DMS 273 (cell line): ENCODE measurements around the gene APBB3.

Experiments used
- DNase-seq: peaks from one replicate; lab custom pipeline; 2025; ENCODE audit not compliant: unreplicated experiment; lab: John Stamatoyannopoulos, UW

APBB3 gene

DNA sequence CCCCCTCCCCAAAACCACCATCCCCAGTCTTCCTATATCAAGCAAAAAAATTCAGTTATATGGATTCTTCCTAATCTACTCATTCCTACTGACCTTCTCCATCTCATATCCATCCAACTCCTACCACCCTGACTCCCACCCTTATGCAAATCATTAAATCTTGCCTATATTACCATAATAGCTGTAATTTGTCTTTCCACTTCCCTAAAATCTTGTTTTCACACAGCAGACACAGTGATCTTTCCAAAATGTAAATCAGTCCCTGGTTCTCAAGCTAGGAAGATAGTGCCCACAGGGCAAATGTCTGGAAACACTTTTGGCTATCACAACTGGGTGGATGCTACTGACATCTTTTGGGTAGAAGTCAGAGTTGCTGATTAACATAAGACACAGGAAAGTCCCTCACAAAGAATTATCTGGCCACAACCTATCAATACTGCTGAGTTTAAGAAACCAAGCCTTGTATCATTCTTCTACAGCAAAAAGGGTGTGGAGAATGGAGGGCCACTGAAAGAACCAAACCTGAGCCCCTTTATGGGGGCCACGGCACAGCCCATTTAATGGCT, 8.6 kb downstream of the APBB3 start:
- no peak for DNase-seq

DNA sequence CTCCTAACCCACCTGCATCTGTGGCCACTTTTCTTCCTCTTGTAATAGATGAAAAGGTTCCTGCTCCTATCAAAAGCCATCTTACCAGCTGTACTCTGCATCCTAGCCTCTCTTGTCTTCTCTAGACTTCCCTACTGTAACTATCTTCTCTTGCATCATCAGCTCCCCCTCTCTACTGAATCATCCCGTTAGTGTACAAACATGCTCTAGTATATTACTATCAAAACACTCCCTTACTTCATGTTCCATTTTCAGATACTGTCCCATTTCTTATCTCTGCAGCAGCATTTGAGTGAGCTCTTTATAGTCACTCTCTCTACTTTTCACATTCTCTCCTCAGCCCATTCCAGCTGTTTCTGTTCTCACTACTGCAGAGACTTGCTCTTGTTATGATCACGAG, 9.9 kb downstream of the APBB3 start:
- DNase-seq: no peak

- DNase-seq: no peak
Measured at GRCh38 chr5:140553657-140554056, 10.7 kb downstream of the APBB3 start.

GRCh38 chr5:140551872-140552271, 12.5 kb downstream of the APBB3 start:
- no peak for DNase-seq

DNA sequence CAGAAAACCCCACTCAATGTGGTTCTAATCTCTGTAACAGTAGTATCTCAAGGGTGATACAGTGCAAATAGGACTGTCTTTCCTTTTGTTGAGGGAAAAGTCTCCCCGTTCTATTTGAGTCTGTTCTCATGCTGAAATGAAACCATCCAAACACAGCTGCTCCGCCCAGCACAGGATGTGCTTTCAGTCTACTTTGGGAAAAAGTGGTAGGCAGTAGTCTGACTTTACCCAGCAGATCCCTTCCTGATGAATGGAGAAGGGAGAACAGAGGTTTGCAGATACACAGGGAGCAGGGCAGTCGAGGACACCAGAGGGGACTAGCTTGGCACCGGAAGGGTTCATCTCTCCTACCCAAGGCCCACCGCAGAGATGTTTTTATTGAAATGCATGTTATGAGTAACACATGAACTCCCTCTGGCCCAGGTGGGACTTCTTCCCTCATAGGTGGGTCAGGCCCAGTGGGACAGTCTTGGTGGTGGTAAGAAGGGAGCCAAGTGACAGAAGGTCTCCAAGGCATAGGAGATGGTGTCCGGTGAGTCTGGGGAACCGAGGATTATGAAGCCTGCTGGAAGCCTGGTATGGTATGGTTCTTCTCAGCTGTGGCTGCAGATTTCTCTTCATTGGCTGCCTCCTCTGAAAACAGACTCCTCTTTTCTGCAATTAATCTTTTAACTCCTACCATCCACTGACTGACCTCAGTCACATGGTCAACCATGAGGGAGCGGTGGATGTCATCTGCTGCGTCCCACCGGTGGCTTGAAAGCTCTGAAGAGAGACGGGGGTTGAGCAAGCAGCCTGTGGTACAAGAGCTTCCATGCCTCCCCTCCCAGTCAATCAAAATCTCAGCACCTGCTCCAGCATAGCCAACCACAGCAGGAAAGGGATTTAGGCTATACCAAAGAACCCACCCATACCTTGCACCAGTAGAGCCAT, 14.0 kb downstream of the APBB3 start:
- no peak for DNase-seq

- DNase-seq: peak; percentile 51
Measured at GRCh38 chr5:140549237-140550144, 14.9 kb downstream of the APBB3 start.

DNA sequence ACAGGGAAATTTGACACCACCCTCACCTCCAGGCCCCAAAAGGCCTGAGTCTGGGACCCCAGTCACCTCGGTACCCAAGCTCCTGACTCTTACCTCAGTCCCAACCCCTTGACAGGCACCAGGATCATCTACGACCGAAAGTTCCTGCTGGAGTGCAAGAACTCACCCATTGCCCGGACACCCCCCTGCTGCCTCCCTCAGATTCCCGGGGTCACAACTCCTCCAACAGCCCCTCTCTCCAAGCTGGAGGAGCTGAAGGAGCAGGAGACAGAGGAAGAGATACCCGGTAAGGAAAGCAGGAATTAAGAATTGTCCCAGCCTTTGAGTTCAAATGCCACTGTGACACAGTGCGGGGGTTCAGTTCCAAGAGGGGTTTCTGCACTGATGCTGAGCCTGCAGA, 15.6 kb downstream of the APBB3 start:
- no peak for DNase-seq

DNA sequence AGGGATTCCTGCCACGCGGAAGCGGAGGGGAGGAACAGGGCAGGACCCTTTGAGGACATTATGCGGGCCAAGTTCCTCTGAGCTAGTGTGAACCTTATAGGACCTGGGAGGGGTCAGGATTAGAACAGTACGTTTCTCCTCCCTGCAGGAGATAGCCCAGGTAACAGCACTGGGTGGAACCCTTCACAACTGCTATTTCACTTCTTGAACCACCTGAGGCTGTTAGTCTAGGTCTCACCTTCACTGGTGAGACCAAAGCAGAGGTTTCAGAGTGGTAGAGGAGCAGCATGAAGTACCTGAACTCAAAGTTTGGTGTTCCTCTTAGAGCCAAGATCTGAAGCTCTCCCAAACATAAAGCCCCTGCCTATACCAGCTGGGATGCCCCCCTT, 16.1 kb downstream of the APBB3 start:
- no peak for DNase-seq

DNA sequence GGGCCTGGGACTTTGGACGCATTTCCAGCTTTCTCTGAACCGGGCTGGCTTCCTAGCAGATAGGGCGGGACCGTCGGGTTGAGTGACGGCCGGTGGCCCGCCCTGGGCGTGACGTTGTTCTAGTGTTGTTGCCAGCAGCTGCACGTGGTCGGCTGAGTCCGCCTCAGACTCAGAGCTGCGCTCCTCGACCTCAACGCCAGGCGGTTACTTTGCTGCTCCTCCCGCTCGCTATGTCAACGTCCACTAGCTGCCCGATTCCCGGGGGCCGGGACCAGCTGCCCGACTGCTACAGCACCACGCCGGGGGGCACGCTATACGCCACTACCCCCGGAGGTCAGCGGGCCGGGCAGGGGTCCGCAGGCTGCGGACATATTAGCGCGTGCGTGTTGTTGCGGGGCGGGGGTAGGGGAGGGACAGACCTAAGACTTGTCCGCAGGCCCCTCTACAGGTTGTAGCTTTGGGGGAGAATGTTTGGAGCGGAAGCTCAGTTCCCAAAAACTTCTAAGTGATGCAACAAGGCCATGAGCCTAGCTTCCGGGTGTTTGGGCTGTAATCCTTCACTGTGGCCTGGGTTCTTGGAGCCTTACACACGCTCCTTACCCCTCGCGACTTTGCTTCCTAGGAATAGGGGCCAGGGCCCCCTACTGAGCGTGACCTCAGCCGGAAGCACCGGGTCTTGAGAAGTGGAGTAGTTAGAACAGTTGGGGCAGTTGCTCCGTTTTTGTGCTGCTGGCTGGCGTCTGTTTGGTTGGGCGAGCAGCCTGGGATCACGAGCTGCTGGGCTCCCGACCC, 16.7 kb downstream of the APBB3 start, which contains the start of gene EIF4EBP3:
Gene EIF4EBP3 (plus strand): TSS at position 155 of the 792 bp plus-strand sequence. CDS start 76 bp downstream, at position 231.
- peak; percentile 98 for DNase-seq

DNA sequence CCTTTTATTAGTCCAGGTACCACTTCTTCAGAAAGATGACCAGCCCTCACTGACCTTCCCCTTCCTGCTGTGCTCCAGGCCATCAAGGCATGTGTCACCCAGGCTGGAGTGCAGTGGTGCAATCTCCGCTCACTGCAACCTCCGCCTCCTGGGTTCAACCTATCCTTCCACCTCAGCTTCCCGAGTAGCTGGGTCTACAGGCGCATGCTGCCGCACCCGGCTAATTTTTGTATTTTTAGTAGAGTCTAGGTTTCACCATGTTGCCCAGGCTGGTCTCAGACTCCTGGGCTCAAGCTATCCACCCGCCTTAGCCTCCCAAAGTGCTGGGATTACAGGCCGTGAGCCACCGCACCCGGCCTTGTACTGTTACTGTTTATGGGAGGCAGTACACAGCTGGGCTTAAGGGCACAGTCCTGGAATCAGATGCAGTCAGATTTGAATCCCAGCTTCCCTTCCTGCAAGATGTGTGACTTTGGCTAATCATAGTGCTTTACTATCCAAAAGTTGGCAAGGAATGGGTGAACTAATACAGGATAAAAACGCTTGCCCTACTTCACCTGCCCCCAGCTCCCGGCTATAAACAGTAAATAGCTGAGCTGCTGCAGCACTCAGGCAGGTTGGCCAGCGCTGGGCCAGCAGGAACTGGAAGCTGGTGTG, 17.4 kb downstream of the APBB3 start:
- no peak for DNase-seq

DNA sequence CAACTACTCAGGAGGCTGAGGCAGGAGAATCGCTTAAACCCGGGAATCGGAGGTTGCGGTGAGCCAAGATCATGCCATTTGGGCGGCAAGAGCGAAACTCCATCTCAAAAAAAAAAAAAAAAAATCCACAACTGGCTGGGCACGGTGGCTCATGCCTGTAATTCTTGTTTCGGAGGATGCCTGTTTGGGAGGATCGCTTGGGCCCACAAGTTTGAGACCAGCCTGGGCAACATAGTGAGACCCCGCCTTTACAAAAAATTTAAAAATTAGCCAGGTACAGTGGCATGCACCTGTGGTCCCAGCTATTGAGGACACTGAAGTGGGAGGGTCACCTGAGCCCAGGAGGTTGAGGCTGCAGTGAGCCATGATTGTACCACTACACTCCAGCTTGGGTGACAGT, 18.8 kb downstream of the APBB3 start:
- DNase-seq: no peak

DNA sequence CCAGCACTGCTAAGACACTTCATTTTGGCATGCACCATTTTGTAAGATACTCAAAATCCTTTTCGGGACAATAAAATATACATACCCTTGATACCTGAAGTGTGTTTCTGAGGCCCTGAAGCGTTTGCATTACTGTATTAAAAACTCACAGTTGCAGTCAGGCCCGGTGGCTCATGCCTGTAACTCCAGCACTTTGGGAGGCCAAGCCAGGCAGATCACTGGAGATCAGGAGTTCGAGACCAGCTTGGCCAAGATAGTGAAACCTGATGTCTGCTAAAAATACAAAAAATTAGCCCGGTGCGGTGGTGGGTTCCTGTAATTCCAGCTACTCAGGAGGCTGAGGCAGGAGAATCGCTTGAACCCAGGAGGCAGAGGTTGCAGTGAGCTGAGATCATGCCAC, 19.4 kb downstream of the APBB3 start:
- DNase-seq: no peak

DNA sequence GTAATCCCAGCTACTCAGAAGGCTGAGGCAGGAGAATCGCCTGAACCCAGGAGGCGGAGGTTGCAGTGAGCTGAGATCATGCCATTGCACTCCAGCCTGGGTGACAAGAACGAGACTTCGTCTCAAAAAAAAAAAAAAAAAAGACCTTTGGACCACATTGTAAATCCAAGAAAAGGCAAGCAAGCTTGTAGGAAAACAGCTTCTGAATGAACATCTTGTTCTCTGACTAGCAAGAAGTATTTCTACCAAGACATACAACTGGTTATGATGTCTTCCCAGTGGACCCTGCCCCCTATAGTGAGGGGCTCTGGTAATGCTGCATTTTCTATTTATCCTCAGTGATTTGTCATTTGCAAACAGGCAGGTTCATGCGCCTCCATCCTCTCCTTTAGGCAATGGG, 21.4 kb downstream of the APBB3 start:
- no peak for DNase-seq

DNA sequence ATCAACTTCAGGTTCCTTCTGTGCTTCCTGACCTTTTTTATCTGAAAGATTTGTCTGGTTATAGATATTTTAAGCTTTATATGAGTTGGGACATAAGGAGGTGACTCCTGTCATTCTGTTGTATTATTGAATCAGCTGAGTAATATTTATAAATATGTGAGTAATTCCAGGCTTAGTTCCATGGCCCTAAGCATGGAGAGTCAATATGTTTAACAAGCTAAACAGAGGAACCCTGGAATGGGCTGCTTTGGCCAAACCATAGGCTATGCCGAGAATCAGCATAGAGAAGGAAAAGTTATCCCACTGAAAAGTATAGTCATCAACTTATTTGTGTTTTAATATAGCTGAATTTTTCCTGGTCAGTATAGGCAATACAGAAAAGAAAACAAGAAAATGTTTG, 24.2 kb downstream of the APBB3 start:
- no peak for DNase-seq

DNA sequence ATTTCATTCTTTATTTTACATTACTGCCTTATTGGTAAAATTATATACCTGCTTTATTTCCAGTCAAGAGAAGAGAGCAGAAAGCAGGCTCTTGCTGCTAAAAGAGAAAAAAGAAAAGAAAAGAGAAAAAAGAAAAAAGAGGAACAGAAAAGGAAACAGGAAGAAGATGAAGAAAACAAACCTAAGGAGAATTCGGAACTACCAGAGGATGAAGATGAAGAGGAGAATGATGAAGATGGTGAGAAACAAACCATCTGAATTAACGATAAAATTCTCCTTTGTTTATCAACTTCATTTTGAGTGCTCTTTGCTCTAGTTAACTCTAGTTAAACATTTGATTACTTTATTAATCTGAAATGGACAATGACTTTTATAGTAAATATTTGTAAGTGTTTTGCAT, 40.4 kb downstream of the APBB3 start:
- DNase-seq: no peak

DNA sequence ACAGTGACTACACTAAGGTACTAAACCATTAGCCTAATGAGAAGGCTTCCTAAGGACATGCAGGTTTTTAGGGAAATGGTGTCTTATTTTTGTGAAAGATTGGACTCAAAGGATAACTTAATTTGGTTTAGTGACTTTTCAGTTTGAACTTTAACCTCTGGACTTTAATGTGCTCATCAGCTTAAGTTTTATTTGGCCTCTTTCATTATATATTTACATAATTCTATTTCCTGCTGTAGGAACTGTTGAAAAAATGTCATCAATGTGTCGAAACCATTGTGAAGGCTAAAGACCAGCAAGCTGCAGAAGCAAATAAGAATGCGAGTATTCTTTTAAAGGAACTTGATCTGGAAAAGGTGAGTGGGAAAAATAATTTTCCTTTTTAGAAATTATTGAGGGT, 51.3 kb downstream of the APBB3 start:
- no peak for DNase-seq

DNA sequence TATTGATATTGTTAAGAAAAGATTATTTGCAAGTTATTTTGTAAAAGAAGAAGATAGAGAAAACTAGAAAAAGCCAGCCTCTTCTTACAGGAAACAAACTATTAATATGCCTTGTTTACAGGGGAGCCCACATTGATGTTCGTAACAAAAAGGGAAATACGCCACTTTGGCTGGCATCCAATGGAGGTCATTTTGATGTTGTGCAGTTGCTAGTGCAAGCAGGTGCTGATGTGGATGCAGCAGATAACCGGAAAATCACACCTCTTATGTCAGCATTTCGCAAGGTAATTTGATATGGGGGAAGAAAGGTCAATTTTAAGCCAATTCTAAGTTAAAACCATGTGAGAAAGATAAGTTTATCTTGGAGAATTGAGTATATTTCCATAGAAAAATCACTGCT, 54.5 kb downstream of the APBB3 start:
- no peak for DNase-seq
